HEK293T (cell line): ENCODE measurements around the gene RAB3IL1.
"Not testable (repeated sequence)": the region's sequence is repeated elsewhere in the genome, so short reads cannot be mapped to it uniquely, and the experiment has no call there.

Experiments
- CTCF ChIA-PET: fragments of 350-600 bp; formaldehyde crosslinking; extraction: SDS; loops from one replicate; lab custom pipeline; 2021; ENCODE audit warnings: antibody characterized with exemption, inconsistent platforms; lab: Yijun Ruan, JAX
- POLR2A ChIA-PET: fragments of 350-600 bp; formaldehyde crosslinking; extraction: SDS; loops from one replicate; lab custom pipeline; 2020; ENCODE audit warnings: antibody characterized with exemption, inconsistent platforms; lab: Yijun Ruan, JAX
- DNase-seq: peaks from one replicate; pipeline ENCODE4 v3.0.0; 2012; ENCODE audit warnings: mixed read lengths; ENCODE audit errors: extremely low spot score
- ARNT ChIP-seq: fragments of 450-650 bp; IDR thresholded peaks from 2 replicates; pipeline ENCODE4 v1.6.1; 2017; ENCODE audit warnings: mild to moderate bottlenecking
- BHLHE40 ChIP-seq: fragments of 450-650 bp; IDR thresholded peaks from 2 replicates; pipeline ENCODE4 v1.6.1; 2016; ENCODE audit warnings: mild to moderate bottlenecking, moderate library complexity, borderline replicate concordance
- CTBP1 ChIP-seq: fragments of 450-650 bp; IDR thresholded peaks from 2 replicates; pipeline ENCODE4 v1.6.1; 2016; ENCODE audit warnings: borderline replicate concordance
- ELF4 ChIP-seq: fragments of 450-650 bp; IDR thresholded peaks from 2 replicates; pipeline ENCODE4 v1.6.1; 2017; ENCODE audit warnings: antibody characterized with exemption
- FOXA1 ChIP-seq: fragments of 450-650 bp; IDR thresholded peaks from 2 replicates; pipeline ENCODE4 v1.6.1; 2016; ENCODE audit warnings: mild to moderate bottlenecking
- FOXK2 ChIP-seq: fragments of 450-650 bp; IDR thresholded peaks from 2 replicates; pipeline ENCODE4 v1.6.1; 2016; ENCODE audit warnings: mild to moderate bottlenecking
- FOXM1 ChIP-seq: fragments of 450-650 bp; IDR thresholded peaks from 2 replicates; pipeline ENCODE4 v1.6.1; 2017; ENCODE audit warnings: mild to moderate bottlenecking, borderline replicate concordance
- HDGF ChIP-seq: fragments of 450-650 bp; IDR thresholded peaks from 2 replicates; pipeline ENCODE4 v1.6.1; 2017; ENCODE audit warnings: antibody characterized with exemption, borderline replicate concordance
- L3MBTL2 ChIP-seq: fragments of 450-650 bp; conservative IDR thresholded peaks from 2 replicates; pipeline ENCODE4 v1.6.1; 2016; ENCODE audit warnings: mild to moderate bottlenecking
- LEF1 ChIP-seq: fragments of 450-650 bp; IDR thresholded peaks from 2 replicates; pipeline ENCODE4 v1.6.1; 2017; ENCODE audit warnings: mild to moderate bottlenecking, borderline replicate concordance
- NFRKB ChIP-seq: fragments of 450-650 bp; IDR thresholded peaks from 2 replicates; pipeline ENCODE4 v1.6.1; 2016; ENCODE audit warnings: mild to moderate bottlenecking, moderate library complexity
- SP1 ChIP-seq: fragments of 450-650 bp; IDR thresholded peaks from 2 replicates; pipeline ENCODE4 v1.6.1; 2017
- SUZ12 ChIP-seq: fragments of 450-650 bp; IDR thresholded peaks from 2 replicates; pipeline ENCODE4 v1.6.1; 2016; ENCODE audit warnings: mild to moderate bottlenecking
- TARDBP ChIP-seq: fragments of 450-650 bp; IDR thresholded peaks from 2 replicates; pipeline ENCODE4 v1.6.1; 2016
- ZNF384 ChIP-seq: fragments of 450-650 bp; IDR thresholded peaks from 2 replicates; pipeline ENCODE4 v1.6.1; 2016
- TF ChIP-seq, protein P1 (sequence below): fragments of 450-650 bp; IDR thresholded peaks from 2 replicates; pipeline ENCODE4 v1.6.1; 2016

The RAB3IL1 gene, protein sequence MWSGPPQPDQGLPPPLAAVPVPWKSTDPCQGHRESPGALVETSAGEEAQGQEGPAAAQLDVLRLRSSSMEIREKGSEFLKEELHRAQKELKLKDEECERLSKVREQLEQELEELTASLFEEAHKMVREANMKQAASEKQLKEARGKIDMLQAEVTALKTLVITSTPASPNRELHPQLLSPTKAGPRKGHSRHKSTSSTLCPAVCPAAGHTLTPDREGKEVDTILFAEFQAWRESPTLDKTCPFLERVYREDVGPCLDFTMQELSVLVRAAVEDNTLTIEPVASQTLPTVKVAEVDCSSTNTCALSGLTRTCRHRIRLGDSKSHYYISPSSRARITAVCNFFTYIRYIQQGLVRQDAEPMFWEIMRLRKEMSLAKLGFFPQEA

DNA sequence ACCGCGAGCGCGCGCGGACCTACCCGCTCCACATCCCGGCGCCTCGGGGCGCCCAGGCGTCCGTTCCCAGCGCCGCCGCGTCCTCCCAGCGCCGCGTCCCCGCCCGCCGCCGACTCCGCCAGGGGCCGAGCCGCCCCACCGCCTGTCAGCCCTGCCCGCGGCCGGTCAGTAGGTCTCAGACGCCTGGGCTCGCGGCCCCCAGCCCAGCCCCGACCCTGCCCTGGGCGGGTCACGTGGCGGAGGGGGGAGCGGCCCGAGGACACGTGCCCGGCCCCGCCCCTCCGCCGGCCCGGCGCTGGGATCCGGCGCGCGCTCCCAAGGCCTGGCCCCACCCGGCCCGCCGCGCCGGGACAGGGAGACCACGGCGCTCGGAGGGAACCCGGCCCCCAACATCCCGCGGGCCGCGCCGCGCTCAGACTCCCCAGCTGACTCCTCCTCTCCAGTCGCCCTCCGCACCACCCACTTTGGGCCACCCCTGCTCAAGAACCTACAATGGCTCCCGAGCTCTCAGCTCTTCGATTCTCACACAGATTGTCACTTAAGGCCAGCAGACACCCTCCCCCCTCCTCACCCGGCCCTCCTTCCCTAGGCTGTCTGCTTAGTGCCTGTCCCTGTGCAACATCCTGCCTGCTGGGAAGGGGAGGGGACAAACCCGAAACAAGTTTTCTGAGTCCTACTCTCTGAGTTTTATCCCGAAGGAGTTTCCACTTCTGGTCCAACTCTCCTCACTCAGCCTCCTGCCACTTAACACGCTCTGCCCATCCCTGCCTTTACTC is at the start of gene RAB3IL1:
Gene RAB3IL1 (minus strand): TSS at position 233 of the 776 bp plus-strand sequence. CDS start 199 bp downstream, at position 34.
- POLR2A ChIA-PET = no interaction called here
- 0 out of 2 replicates have a peak, but pooled peaks have one; percentile 36 for TF ChIP-seq LEF1
- TF ChIP-seq, protein P1, sequence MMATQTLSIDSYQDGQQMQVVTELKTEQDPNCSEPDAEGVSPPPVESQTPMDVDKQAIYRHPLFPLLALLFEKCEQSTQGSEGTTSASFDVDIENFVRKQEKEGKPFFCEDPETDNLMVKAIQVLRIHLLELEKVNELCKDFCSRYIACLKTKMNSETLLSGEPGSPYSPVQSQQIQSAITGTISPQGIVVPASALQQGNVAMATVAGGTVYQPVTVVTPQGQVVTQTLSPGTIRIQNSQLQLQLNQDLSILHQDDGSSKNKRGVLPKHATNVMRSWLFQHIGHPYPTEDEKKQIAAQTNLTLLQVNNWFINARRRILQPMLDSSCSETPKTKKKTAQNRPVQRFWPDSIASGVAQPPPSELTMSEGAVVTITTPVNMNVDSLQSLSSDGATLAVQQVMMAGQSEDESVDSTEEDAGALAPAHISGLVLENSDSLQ = no peak
- 0 out of 2 replicates have a peak, but pooled peaks have one; percentile 39 for TF ChIP-seq FOXM1
- peak; percentile 75 for DNase-seq
- CTCF ChIA-PET = interaction anchor here (0.9 kb wide), 1 partner anchor 19 kb away, joined by 3 read pairs; no protein-coding TSS in a partner anchor

DNA sequence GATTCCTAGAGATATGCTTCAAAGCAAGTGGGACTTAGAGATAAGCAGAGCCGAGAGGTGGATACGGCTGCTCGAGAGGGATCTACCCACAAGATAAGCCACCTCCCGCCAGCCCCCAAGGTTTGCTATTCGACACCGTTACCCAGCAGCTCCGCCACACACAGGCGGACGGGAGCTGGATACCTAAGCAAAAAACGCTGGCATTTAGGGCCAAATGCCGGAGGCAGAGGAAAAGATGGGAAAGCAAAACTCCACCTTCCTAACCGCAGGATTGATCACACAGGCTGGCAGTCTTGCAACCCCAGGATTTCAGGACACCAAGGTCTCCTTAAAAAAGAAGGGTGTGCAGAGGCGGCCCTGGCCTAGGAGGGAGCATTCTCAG is 49.4 kb upstream of the RAB3IL1 start:
- peak; percentile 33 for DNase-seq
- CTCF ChIA-PET = no interaction called here
- TF ChIP-seq L3MBTL2 (0 out of 2 replicates have a peak, but pooled peaks have one; percentile 18), ELF4 (no peak)
- POLR2A ChIA-PET = interaction anchor here (1.1 to 5.4 kb wide), 8 partner anchors 15 to 85 kb away, joined by 3 to 68 read pairs (median 4); partner anchors contain the start of gene BEST1

DNA sequence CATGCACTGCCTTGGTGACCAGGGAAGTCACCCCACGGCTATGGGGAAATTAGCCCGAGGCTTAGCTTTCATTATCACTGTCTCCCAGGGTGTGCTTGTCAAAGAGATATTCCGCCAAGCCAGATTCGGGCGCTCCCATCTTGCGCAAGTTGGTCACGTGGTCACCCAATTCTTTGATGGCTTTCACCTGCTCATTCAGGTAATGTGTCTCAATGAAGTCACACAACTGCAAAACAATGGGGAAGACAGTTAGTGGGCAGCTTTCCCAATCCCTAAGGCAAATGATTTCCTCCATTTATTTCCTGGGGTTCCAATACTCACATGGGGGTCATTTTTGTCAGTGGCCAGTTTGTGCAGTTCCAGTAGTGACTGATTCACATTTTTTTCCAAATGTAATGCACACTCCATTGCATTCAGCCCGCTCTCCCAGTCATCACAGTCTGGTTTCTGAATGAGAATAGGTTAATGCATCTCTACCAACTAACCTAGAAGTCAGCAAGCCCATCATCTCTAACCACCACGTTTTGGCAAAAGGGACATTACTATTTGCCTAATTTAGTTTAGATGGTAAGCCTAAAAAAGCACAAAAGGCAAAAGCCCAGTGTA is 47.4 kb upstream of the RAB3IL1 start:
- POLR2A ChIA-PET = interaction anchor here (1.2 to 5.4 kb wide), 3 partner anchors 10 to 61 kb away, joined by 3 to 68 read pairs (median 4); partner anchors contain the start of gene BEST1
- DNase-seq, CTCF ChIA-PET: not testable (repeated sequence)

DNA sequence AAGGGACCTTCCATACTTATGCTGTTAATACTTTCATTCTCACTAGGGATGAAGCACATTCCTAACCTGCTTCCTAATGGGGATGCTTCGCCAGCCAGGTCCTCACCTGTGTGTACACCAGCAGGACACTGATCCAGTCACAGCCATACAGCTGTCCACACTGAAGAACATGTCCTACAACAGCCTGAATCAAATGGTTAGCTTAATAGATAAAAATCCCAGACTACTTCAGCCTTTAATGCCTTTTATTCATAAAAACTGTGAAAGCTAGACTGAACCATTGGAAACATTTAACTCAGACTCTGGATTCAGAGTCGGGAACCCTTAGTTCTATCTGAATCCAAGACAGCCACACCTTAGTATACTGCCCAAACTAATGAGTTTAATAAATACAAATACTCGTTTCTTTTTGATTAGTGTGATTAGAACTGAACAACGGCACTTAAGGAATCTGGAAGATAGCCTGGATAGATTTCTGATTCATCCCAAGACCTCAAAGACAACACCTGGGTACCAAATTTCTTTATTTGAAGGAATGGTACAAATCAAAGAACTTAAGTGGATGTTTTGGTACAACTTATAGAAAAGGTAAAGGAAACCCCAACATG is 46.8 kb upstream of the RAB3IL1 start:
- ChIA-PET CTCF (interaction anchor here (0.6 kb wide), 2 partner anchors 66 to 96 kb away, joined by 3 to 5 read pairs; no protein-coding TSS in a partner anchor), POLR2A (interaction anchor here (1.0 to 5.4 kb wide), 4 partner anchors 13 to 62 kb away, joined by 3 to 68 read pairs (median 3); partner anchors contain the start of gene BEST1)
- TF ChIP-seq ELF4 = no peak
- TF ChIP-seq NFRKB = no peak
- TF ChIP-seq LEF1 = no peak
- no peak for TF ChIP-seq FOXK2
- no peak for TF ChIP-seq FOXA1
- TF ChIP-seq FOXM1 = no peak
- no peak for TF ChIP-seq SP1
- no peak for TF ChIP-seq BHLHE40
- no peak for TF ChIP-seq L3MBTL2
- TF ChIP-seq HDGF = no peak
- TF ChIP-seq ARNT = no peak
- TF ChIP-seq CTBP1 = no peak
- TF ChIP-seq, protein P1 = no peak
- no peak for TF ChIP-seq SUZ12
- TF ChIP-seq TARDBP = no peak
- no peak for TF ChIP-seq ZNF384
- no peak for DNase-seq

DNA sequence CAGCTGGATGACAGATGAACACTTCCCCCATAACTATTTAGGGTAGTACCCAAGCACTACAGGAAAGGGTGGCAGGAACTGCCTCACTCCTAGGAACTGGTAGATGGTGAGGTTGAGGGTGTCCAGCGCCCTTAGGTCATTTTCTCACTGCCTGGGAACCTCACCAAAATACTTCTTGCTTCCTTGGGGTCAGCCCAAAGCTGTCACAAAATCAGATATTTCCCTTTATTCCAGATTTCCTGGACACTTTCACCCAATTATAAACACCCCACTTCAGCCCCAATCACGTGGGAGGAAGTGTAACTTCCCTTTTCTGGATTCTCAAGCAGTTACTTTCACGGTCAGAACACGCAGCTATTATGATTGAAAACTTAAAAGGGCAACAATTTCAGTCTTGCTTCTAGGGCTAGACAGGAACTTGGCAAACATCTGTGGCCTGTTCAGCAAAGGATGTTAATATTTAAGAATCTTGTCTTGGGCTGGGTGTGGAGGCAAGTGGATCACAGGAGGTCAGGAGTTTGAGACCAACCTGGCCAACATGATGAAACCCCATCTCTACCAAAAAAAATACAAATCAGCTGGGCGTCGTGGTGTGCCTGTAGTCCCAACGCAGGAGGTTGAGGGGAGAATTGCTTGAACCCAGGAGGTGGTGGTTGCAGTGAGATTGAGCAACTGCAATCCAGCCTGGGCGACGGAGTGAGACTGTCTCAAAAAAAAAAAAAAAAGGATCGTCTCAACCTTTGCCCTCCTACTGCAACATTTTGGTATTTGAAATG is 46.1 kb upstream of the RAB3IL1 start:
- no peak; the same call in 1 of the 2 replicates for TF ChIP-seq ZNF384
- TF ChIP-seq FOXM1 = no peak
- no peak for TF ChIP-seq FOXA1
- no peak for TF ChIP-seq ARNT
- no peak for TF ChIP-seq CTBP1
- no peak for TF ChIP-seq TARDBP
- TF ChIP-seq SP1 = no peak
- TF ChIP-seq NFRKB = no peak
- no peak; the same call in 1 of the 2 replicates for TF ChIP-seq ELF4
- TF ChIP-seq HDGF = no peak
- TF ChIP-seq SUZ12 = no peak
- no peak for TF ChIP-seq BHLHE40
- ChIA-PET POLR2A (interaction anchor here (0.8 to 1.4 kb wide), 6 partner anchors 9 to 62 kb away, joined by 3 to 5 read pairs (median 3); no protein-coding TSS in a partner anchor), CTCF (interaction anchor here (0.6 kb wide), 2 partner anchors 66 to 95 kb away, joined by 3 to 5 read pairs; no protein-coding TSS in a partner anchor)
- DNase-seq = no peak

DNA sequence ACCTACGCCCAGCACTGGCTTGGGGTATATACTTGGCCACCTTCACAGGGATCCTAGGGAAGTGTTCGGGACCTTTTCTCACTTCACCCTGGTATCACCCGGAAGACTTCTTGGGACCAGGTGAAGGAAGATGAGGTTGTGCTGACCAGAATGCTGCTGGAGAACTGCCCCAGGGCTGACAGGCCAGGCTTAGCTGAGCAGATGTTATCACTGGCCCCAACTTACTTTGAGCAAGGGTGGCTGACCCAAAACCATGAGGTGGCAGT is 45.6 kb upstream of the RAB3IL1 start:
- no peak for TF ChIP-seq FOXA1
- no peak for TF ChIP-seq L3MBTL2
- TF ChIP-seq FOXK2 = no peak
- no peak for TF ChIP-seq FOXM1
- TF ChIP-seq TARDBP = no peak
- no peak for TF ChIP-seq NFRKB
- no peak for TF ChIP-seq HDGF
- ChIA-PET POLR2A (interaction anchor here (0.8 to 1.4 kb wide), 4 partner anchors 10 to 37 kb away, joined by 3 to 5 read pairs (median 4); no protein-coding TSS in a partner anchor), CTCF (no interaction called here)
- DNase-seq = no peak
